Cardiac fibroblast (primary cell): Measurements from ENCODE around the gene TBXA2R.
"Not testable (repeated sequence)": the region's sequence is repeated elsewhere in the genome, so short reads cannot be mapped to it uniquely, and the experiment has no call there.

Source experiments
- DNase-seq, 2 donors: peaks; one replicate each; pipeline versions ENCODE4 v3.0.0 to v3.0.0-alpha.2; 2010; ENCODE audit warnings: low read depth in 2 of 2
- H3K4me3 ChIP-seq, 2 donors: replicated peaks in 1 of 2; 1 replicate in 1 of 2; 2 replicates in 1 of 2; pipeline ENCODE4 v1.5.1; 2011; ENCODE audit warnings: low read depth in 2 of 2, low read length in 2 of 2, mild to moderate bottlenecking in 2 of 2, moderate library complexity in 1 of 2
- TF ChIP-seq, protein P1 (sequence below): IDR thresholded peaks from one replicate; pipeline ENCODE4 v1.5.1; 2011; ENCODE audit warnings: low read depth, mild to moderate bottlenecking, low read length, inconsistent platforms

TBXA2R gene

GRCh38 chr19:3585301-3586126 lies 21.2 kb downstream of the TBXA2R start, which contains the start of gene GIPC3:
GIPC3 (plus strand) TSS chr19:3585478; CDS start chr19:3585598, 120 bp downstream.
- no peak for DNase-seq
- peak within 1 kb of the TSS in 1 of 2 donors; percentile 17 for H3K4me3 ChIP-seq
- TF ChIP-seq, protein P1, sequence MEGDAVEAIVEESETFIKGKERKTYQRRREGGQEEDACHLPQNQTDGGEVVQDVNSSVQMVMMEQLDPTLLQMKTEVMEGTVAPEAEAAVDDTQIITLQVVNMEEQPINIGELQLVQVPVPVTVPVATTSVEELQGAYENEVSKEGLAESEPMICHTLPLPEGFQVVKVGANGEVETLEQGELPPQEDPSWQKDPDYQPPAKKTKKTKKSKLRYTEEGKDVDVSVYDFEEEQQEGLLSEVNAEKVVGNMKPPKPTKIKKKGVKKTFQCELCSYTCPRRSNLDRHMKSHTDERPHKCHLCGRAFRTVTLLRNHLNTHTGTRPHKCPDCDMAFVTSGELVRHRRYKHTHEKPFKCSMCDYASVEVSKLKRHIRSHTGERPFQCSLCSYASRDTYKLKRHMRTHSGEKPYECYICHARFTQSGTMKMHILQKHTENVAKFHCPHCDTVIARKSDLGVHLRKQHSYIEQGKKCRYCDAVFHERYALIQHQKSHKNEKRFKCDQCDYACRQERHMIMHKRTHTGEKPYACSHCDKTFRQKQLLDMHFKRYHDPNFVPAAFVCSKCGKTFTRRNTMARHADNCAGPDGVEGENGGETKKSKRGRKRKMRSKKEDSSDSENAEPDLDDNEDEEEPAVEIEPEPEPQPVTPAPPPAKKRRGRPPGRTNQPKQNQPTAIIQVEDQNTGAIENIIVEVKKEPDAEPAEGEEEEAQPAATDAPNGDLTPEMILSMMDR, result no peak

- not testable (repeated sequence) for DNase-seq, H3K4me3 ChIP-seq
Observed at GRCh38 chr19:3584036-3584802, 22.5 kb downstream of the TBXA2R start.

- DNase-seq, H3K4me3 ChIP-seq: not testable (repeated sequence)
Observed at GRCh38 chr19:3581792-3582191, 24.9 kb downstream of the TBXA2R start.

DNA sequence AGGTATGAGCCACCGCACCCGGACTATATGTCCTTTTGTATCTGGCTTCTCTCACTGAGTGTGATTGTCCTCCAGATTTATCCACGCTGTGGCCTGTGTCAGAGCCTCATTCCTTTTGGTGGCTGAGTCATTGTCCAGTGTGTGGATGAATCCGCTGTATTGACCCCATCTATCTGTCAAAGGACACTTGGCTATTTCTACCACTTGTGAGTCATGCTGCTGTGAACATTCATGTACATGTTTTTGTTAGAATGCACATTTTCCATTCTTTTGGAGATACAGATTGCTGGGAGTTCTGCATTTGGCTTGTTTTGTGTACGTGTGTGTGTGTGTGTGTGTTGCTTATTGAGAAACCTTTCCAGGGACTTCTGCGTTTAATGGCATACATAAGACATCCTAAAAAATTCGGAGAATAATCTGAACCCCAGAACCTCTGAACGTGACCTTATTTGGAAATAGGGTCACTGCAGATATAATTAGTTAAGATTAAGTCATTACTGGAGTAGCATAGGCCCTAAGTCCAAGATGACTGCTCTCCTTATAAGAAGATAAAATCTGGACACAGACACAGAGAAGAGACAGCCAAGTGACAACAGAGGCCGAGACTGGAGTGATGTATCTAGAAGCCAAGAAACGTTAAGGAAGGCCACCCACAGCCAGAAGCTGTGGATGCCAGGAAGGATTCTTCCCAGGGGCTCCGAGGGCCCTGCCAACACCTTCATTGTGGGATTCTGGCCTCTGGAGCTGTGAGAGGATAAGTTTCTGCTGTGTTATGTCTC lies 26.3 kb downstream of the TBXA2R start:
- TF ChIP-seq, protein P1, result no peak
- peak; percentile 92 to 97 for DNase-seq
- no peak overlapping the region for H3K4me3 ChIP-seq

- TF ChIP-seq, protein P1, result no peak
- DNase-seq, result no peak
- H3K4me3 ChIP-seq, result no peak overlapping the region
Observed at GRCh38 chr19:3578390-3578789, 28.3 kb downstream of the TBXA2R start.

GRCh38 chr19:3577723-3578344 lies 28.8 kb downstream of the TBXA2R start:
- no peak for DNase-seq
- H3K4me3 ChIP-seq, result no peak overlapping the region
- TF ChIP-seq, protein P1, result no peak

- H3K4me3 ChIP-seq, result peak overlapping the region; percentile 25 to 26
- TF ChIP-seq, protein P1, result no peak
- peak; percentile 64 to 79 for DNase-seq
Observed at GRCh38 chr19:3576696-3577443, 29.8 kb downstream of the TBXA2R start.
